ENCODE results near the gene NAMPT. TPM values are rescaled to one million over a fixed set of nuclear protein-coding genes. Genes with fewer than 3 reads are reported as not detected.

Gene NAMPT
- total and polyA plus RNA-seq, 9 of the 15 experiments (the other 6 are each of a cell fraction or from before 2014, with no cell fraction given), result 41.1 to 160 (median 106) TPM

GRCh38 chr7:106205621-106206222 is 79.1 kb downstream of the NAMPT start (continued):
- TF ChIP-seq ETS1 (conservative IDR thresholded peaks at IDR 0.05; ENCODE audit: control insufficient read depth, low read depth, low read length), result no peak
- no peak for TF ChIP-seq ZC3H8 (IDR thresholded peaks at IDR 0.05)
- no peak for TF ChIP-seq ZFX (CRISPR knock-in tag; IDR thresholded peaks at IDR 0.05)
- TF ChIP-seq TAL1 (IDR thresholded peaks at IDR 0.05), result no peak
- 0 out of 2 replicates have a peak, but pooled peaks have one; percentile 28 for TF ChIP-seq DPF2 (IDR thresholded peaks at IDR 0.05)
- TF ChIP-seq JUN (IDR thresholded peaks at IDR 0.05; ENCODE audit: borderline replicate concordance, low read depth, low read length), result 0 out of 2 replicates have a peak, but pooled peaks have one; percentile 41
- TF ChIP-seq JUN (CRISPR knock-in tag; IDR thresholded peaks at IDR 0.05; ENCODE audit: borderline replicate concordance), result no peak
- TF ChIP-seq SLC30A9 (CRISPR knock-in tag; IDR thresholded peaks at IDR 0.05), result no peak
- peak; percentile 48; the same call in 1 of the 2 replicates for TF ChIP-seq ZNF589 (CRISPR knock-in tag; IDR thresholded peaks at IDR 0.05; ENCODE audit: low read depth)
- TF ChIP-seq NKRF (IDR thresholded peaks at IDR 0.05; ENCODE audit: borderline replicate concordance), result no peak

All from K562 (cell line).